ENCODE data around the gene ZNF609. TPM values are rescaled to one million over a fixed set of nuclear protein-coding genes. Genes with fewer than 3 reads are reported as not detected.

ZNF609 gene
- polyA plus RNA-seq, 1 experiment, result 28.9 TPM

GRCh38 chr15:64701482-64702184 is 241.3 kb downstream of the ZNF609 start:
- Histone ChIP-seq H3K27me3 (ENCODE audit: control insufficient read depth, insufficient read depth, low read length) (no peaks in the 10 kb centered on the region), H3K27ac (ENCODE audit: low read depth, low read length) (no peak overlapping the region), H3K4me3 (ENCODE audit: low read depth, low read length) (peak overlapping the region; percentile 84), H3K9me3 (ENCODE audit: control insufficient read depth, insufficient read depth, low read length) (no peaks in the 10 kb centered on the region; the same call in 1 of the 2 replicates)
- no peak for TF ChIP-seq CTCF (IDR thresholded peaks at IDR 0.05; ENCODE audit: low read depth, low read length)
- no peak for DNase-seq (ENCODE audit: low read depth, low spot score)
- CTCF ChIA-PET, result interaction anchor here (1.0 to 2.2 kb wide), 2 partner anchors 26 to 275 kb away, joined by 3 to 8 read pairs; no protein-coding TSS in a partner anchor
- POLR2A ChIA-PET, result interaction anchor here (0.7 kb wide), 1 partner anchor 114 kb away, joined by 4 read pairs; no protein-coding TSS in a partner anchor

- peak; percentile 68 for DNase-seq (ENCODE audit: low read depth, low spot score)
- ChIA-PET CTCF (interaction anchor here (0.7 to 2.2 kb wide), 2 partner anchors 25 to 32 kb away, joined by 4 to 8 read pairs; no protein-coding TSS in a partner anchor), POLR2A (interaction anchor here (0.6 kb wide), 1 partner anchor 108 kb away, joined by 6 read pairs; no protein-coding TSS in a partner anchor)
- Histone ChIP-seq H3K4me3 (ENCODE audit: low read depth, low read length) (peak overlapping the region; percentile 84), H3K9me3 (ENCODE audit: control insufficient read depth, insufficient read depth, low read length) (no peaks in the 10 kb centered on the region; the same call in 1 of the 2 replicates), H3K27me3 (ENCODE audit: control insufficient read depth, insufficient read depth, low read length) (no peaks in the 10 kb centered on the region), H3K27ac (ENCODE audit: low read depth, low read length) (peak overlapping the region; percentile 31)
- no peak for TF ChIP-seq CTCF (IDR thresholded peaks at IDR 0.05; ENCODE audit: low read depth, low read length)
Observed at GRCh38 chr15:64702816-64703631, 242.6 kb downstream of the ZNF609 start.

GRCh38 chr15:64703632-64703959 is 243.2 kb downstream of the ZNF609 start:
- Histone ChIP-seq H3K9me3 (ENCODE audit: control insufficient read depth, insufficient read depth, low read length) (no peaks in the 10 kb centered on the region; the same call in 1 of the 2 replicates), H3K27me3 (ENCODE audit: control insufficient read depth, insufficient read depth, low read length) (no peaks in the 10 kb centered on the region), H3K27ac (ENCODE audit: low read depth, low read length) (no peak overlapping the region), H3K4me3 (ENCODE audit: low read depth, low read length) (peak overlapping the region; percentile 71)
- TF ChIP-seq CTCF (IDR thresholded peaks at IDR 0.05; ENCODE audit: low read depth, low read length), result no peak
- DNase-seq (ENCODE audit: low read depth, low spot score), result no peak
- ChIA-PET POLR2A (interaction anchor here (0.6 kb wide), 1 partner anchor 108 kb away, joined by 6 read pairs; no protein-coding TSS in a partner anchor), CTCF (no interaction called here)

- ChIA-PET CTCF (interaction anchor here (1.4 kb wide), 1 partner anchor 23 kb away, joined by 10 read pairs; no protein-coding TSS in a partner anchor), POLR2A (no interaction called here)
- H3K9me3 ChIP-seq (ENCODE audit: control insufficient read depth, insufficient read depth, low read length), result no peaks in the 10 kb centered on the region; the same call in 1 of the 2 replicates
Observed at GRCh38 chr15:64705006-64705405, 244.6 kb downstream of the ZNF609 start.

More at GRCh38 chr15:64705006-64705405, 244.6 kb downstream of the ZNF609 start:
- Histone ChIP-seq H3K27ac (ENCODE audit: low read depth, low read length) (no peak overlapping the region), H3K4me3 (ENCODE audit: low read depth, low read length) (no peak overlapping the region), H3K27me3 (ENCODE audit: control insufficient read depth, insufficient read depth, low read length) (no peaks in the 10 kb centered on the region)
- no peak for TF ChIP-seq CTCF (IDR thresholded peaks at IDR 0.05; ENCODE audit: low read depth, low read length)
- no peak for DNase-seq (ENCODE audit: low read depth, low spot score)
